Endothelial cell of umbilical vein (primary cell): ENCODE results near the gene CHN1. TPM values are rescaled to one million over a fixed set of nuclear protein-coding genes. Genes with fewer than 3 reads are reported as not detected.

Experiments used
- BruUV-seq: library from RNA; stranded (reverse); fragments of 400-500 nt; replicated peaks from 2 replicates; lab custom pipeline; 2021; lab: Mats Ljungman, UMichigan
- CTCF ChIA-PET: fragments of 300-600, 350-600 bp; sonication (Branson Sonifier 250); formaldehyde crosslinking; loops from one replicate; lab custom pipeline; 2021; ENCODE audit warnings: antibody characterized with exemption, inconsistent platforms; lab: Charles Lee
- POLR2A ChIA-PET: fragments of 300-600, 350-600 bp; sonication (Branson Sonifier 250); formaldehyde crosslinking; loops from one replicate; lab custom pipeline; 2021; ENCODE audit warnings: antibody characterized with exemption, inconsistent platforms; lab: Charles Lee
- DNase-seq: peaks from one replicate; pipeline ENCODE4 v3.0.0-alpha.2; 2011; ENCODE audit warnings: low read depth, low spot score
- FAIRE-seq: peaks from 2 replicates; lab custom pipeline; 2011; peaks lifted over from hg19 to GRCh38; lab: Jason Lieb, UNC
- H2AFZ ChIP-seq: 2 replicates; pipeline ENCODE4 v1.6.0; 2012; ENCODE audit warnings: low read depth, low read length, control low read depth, inconsistent platforms
- H3K27ac ChIP-seq: 2 replicates; pipeline ENCODE4 v1.5.1; 2011; ENCODE audit warnings: low read depth, mild to moderate bottlenecking, control low read depth, low read length, moderate library complexity; ENCODE audit not compliant: insufficient read depth
- H3K27me3 ChIP-seq, 2 experiments: 2 replicates each; pipeline versions ENCODE4 v1.6.0 to v1.6.1; 2011; ENCODE audit warnings: low read length in 2 of 2, mixed read lengths in 1 of 2; ENCODE audit not compliant: control insufficient read depth in 2 of 2, insufficient read depth in 2 of 2
- H3K36me3 ChIP-seq, 2 experiments: 2 replicates in 1 of 2; 3 replicates in 1 of 2; pipeline ENCODE4 v1.5.1; 2011; ENCODE audit warnings: low read length in 2 of 2, mild to moderate bottlenecking in 1 of 2, moderate library complexity in 1 of 2; ENCODE audit not compliant: control insufficient read depth in 2 of 2, insufficient read depth in 2 of 2; ENCODE audit errors: extremely low read depth in 1 of 2
- H3K4me1 ChIP-seq: 3 replicates; pipeline ENCODE4 v1.5.1; 2011; ENCODE audit warnings: mild to moderate bottlenecking, low read length; ENCODE audit not compliant: control insufficient read depth, insufficient read depth; ENCODE audit errors: extremely low read depth
- H3K4me2 ChIP-seq: 2 replicates; pipeline ENCODE4 v1.6.1; 2011; ENCODE audit warnings: low read length, control low read depth, mixed read lengths; ENCODE audit not compliant: insufficient read depth
- H3K4me3 ChIP-seq, 3 experiments: fragments of 200-600 bp in 1 of 3; sonication (generic), shearing (Covaris generic) in 1 of 3; replicated peaks in 1 of 3; 2 replicates each; pipeline ENCODE4 v1.5.1; 2011 to 2016; ENCODE audit warnings: control low read depth in 3 of 3, low read length in 3 of 3, mild to moderate bottlenecking in 2 of 3, inconsistent platforms in 1 of 3, low read depth in 1 of 3, moderate library complexity in 1 of 3; ENCODE audit not compliant: insufficient read depth in 1 of 3
- H3K79me2 ChIP-seq: 2 replicates; pipeline ENCODE4 v1.6.0; 2012; ENCODE audit warnings: low read length, inconsistent platforms; ENCODE audit not compliant: control insufficient read depth, insufficient read depth
- H3K9ac ChIP-seq: replicated peaks from 2 replicates; pipeline ENCODE3; 2011; ENCODE audit warnings: low read length, control low read depth; ENCODE audit not compliant: insufficient read depth; ENCODE audit errors: extremely low read depth
- H3K9me1 ChIP-seq: replicated peaks from 3 replicates; pipeline ENCODE4 v1.6.0; 2011; ENCODE audit warnings: mild to moderate bottlenecking, low read length; ENCODE audit not compliant: control insufficient read depth, insufficient read depth; ENCODE audit errors: extremely low read depth
- H3K9me3 ChIP-seq: replicated peaks from 2 replicates; pipeline ENCODE4 v1.5.1; 2012; ENCODE audit warnings: low read length, inconsistent platforms; ENCODE audit not compliant: control insufficient read depth, insufficient read depth
- H4K20me1 ChIP-seq: replicated peaks from 2 replicates; pipeline ENCODE3; 2011; ENCODE audit warnings: mild to moderate bottlenecking, low read length; ENCODE audit not compliant: control insufficient read depth, insufficient read depth; ENCODE audit errors: extremely low read depth
- CTCF ChIP-seq, 2 donors: IDR thresholded peaks; 1 replicate in 1 of 2; 2 replicates in 1 of 2; pipeline ENCODE4 v1.5.1; 2011; ENCODE audit warnings: low read length in 2 of 2, mild to moderate bottlenecking in 2 of 2, moderate library complexity in 2 of 2, control low read depth in 1 of 2, inconsistent platforms in 1 of 2, low read depth in 1 of 2; ENCODE audit not compliant: insufficient read depth in 1 of 2; ENCODE audit errors: extremely low read depth in 1 of 2
- FOS ChIP-seq: IDR thresholded peaks from 2 replicates; pipeline ENCODE4 v1.6.1; 2011; ENCODE audit warnings: mild to moderate bottlenecking, low read length, moderate library complexity, borderline replicate concordance; ENCODE audit not compliant: insufficient read depth
- JUN ChIP-seq: IDR thresholded peaks from 2 replicates; pipeline ENCODE4 v1.6.1; 2011; ENCODE audit warnings: borderline replicate concordance, low read depth; ENCODE audit not compliant: insufficient read length, insufficient read depth
- MAX ChIP-seq: IDR thresholded peaks from 2 replicates; pipeline ENCODE4 v1.6.1; 2011; ENCODE audit not compliant: insufficient read depth, insufficient read length
- POLR2AphosphoS5 ChIP-seq: IDR thresholded peaks from 2 replicates; pipeline ENCODE4 v1.6.1; 2012; ENCODE audit warnings: low read depth, mild to moderate bottlenecking, control low read depth, low read length, moderate library complexity; ENCODE audit not compliant: insufficient read depth
- dilution Hi-C: fragments of 300-500 bp; cut with MboI; formaldehyde crosslinking; loops from one replicate; pipeline ENCODE4 v1.15.0; 2019; ENCODE audit warnings: low sequenced_read_pairs; ENCODE audit not compliant: extremely low pct_ligation_motif_present
- intact Hi-C: fragments of 100-400 bp; cut with micrococcal nuclease; formaldehyde crosslinking; loops from one replicate; pipeline ENCODE4 v1.10.0; 2022
- polyA plus RNA-seq, 4 experiments: library from polyadenylated mRNA; depleted of rRNA in 3 of 4; stranded (reverse) in 3 of 4; unstranded in 1 of 4; fragments of >200 nt; gene quantifications; 2 replicates each; pipeline versions ENCODE4 v1.2.1 to v1.2.3, GENCODE V29; 2011 to 2012; ENCODE audit warnings: missing spikeins in 1 of 4
- total RNA-seq: library from RNA; stranded (reverse); gene quantifications from 2 replicates; pipeline ENCODE4 v1.2.3, GENCODE V29; 2021

The CHN1 gene
- total and polyA plus RNA-seq, 2 donors (not counting 3 experiments of a cell fraction or from before 2014, with no cell fraction given), result 23.3 to 24.9 TPM

GRCh38 chr2:174760845-174761473, 244.2 kb downstream of the CHN1 start:
- no peaks in the 10 kb centered on the region for H3K27me3 ChIP-seq
- intact Hi-C loops, result loop anchor here (10.0 kb wide), 1 partner anchor 404 kb away; the partner anchor contains the start of gene ATF2

More at GRCh38 chr2:174760845-174761473, 244.2 kb downstream of the CHN1 start:
- ChIA-PET POLR2A (no interaction called here), CTCF (interaction anchor here (0.7 to 6.6 kb wide), 7 partner anchors 11 to 231 kb away, joined by 3 to 85 read pairs (median 4); no protein-coding TSS in a partner anchor)
- no peaks in the 10 kb centered on the region for H3K79me2 ChIP-seq
- H4K20me1 ChIP-seq, result no peaks in the 10 kb centered on the region
- no peak overlapping the region for H3K27ac ChIP-seq
- no peak overlapping the region for H3K9ac ChIP-seq
- H2AFZ ChIP-seq, result no peak overlapping the region
- TF ChIP-seq FOS (no peak), POLR2AphosphoS5 (no peak), JUN (no peak), CTCF (IDR thresholded peaks at IDR 0.05; ENCODE audit: extremely low read depth in 1 of 2, insufficient read depth in 1 of 2, low read depth in 1 of 2, low read length in 2 of 2) (no peak), MAX (no peak)
- H3K36me3 ChIP-seq, result no peaks in the 10 kb centered on the region
- H3K9me1 ChIP-seq, result no peaks in the 10 kb centered on the region
- BruUV-seq, result no TSS peak
- FAIRE-seq (no peak), DNase-seq (no peak)
- no peak overlapping the region for H3K4me3 ChIP-seq
- no peaks in the 10 kb centered on the region for H3K9me3 ChIP-seq
- peaks cover 23% of the 10 kb centered on the region for H3K4me1 ChIP-seq
- H3K4me2 ChIP-seq, result no peak overlapping the region
- dilution Hi-C loops, result no loop called here
